HG02840 (cell line): Measurements from ENCODE around the gene HECW1.

Experiments used
- ATAC-seq: cut with Tn5 transposase; IDR thresholded peaks from one replicate; pipeline ENCODE4 v1.9.1; 2021; ENCODE audit warnings: mild to moderate bottlenecking, moderate library complexity, moderate number of reproducible peaks; ENCODE audit not compliant: unreplicated experiment, low FRiP score

HECW1 gene

DNA sequence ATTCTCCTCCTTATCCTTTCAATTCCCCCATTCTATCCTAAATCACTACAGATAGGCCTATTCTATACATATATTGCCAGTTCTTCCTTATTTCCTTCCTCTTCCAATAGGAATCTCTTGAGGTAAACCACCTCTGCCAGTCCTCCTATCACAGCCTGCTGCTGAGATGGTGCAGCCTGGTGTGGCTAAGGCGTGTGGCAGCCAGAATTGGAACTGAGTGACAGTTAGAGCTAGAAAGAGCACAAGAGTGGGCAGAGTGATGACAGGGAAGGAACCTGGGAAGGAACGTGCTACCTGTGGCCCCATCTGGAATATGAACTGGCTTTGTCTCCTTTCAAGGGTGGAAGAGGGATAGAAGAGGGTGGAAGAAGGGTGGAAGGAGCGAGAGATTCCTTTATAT lies 187.7 kb downstream of the HECW1 start:
- ATAC-seq, result no peak

GRCh38 chr7:43302211-43302711 lies 189.8 kb downstream of the HECW1 start:
- ATAC-seq, result no peak

DNA sequence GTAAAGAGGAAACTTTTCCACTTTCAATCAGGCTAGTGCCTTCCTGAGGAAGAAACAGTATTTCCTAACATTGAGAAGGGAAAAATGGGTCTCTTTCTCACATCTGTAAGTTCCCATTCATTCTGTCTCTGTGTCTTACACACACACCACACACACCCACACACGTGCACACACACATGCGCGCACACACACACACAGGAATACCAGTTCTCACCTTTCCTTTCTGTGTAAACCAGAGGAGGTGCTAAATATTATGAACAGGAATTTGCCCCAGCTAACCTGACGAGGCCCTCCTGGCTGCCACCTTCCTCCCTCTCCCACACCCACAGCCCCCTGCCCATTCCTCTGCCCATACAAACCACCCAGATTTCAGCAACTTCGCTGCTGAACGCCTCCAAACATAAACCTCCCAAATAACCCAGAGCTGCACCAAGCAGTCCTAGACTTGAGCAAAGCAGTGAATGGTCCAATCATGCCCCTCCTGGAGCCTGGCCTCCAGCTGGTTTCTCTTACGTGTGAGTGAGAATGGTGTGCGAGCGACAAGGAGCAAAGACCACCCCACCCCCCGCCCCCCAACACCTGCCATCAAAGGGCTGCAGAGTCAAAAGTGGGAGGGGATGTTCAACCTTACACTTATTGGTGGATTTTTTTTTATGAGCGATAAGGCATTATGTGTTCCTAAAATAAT lies 190.5 kb downstream of the HECW1 start:
- ATAC-seq, result no peak

DNA sequence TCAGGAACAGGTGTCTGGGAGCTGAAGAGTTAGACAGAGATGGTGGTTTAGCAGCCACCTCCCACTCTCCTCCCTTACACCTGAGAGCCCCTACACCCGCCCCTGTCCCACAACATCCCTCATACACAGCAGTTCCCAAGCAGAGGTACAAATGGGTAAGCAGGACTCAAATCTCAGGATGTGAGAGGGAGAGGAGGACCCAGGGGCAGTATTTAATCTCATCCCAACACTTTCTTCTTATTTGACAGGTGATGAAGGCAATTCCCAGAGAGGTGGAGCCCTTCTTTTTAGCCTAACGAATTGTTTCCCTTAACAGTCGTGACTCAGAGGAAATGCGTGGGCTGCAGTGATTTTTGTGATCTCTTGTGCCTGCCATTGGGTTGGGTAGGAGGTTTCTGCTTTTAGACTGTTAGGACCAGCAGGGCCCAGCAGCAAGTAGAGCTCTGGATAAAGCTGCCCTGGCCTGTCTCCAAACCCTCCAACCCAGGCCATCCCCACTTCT lies 191.3 kb downstream of the HECW1 start:
- no peak for ATAC-seq

DNA sequence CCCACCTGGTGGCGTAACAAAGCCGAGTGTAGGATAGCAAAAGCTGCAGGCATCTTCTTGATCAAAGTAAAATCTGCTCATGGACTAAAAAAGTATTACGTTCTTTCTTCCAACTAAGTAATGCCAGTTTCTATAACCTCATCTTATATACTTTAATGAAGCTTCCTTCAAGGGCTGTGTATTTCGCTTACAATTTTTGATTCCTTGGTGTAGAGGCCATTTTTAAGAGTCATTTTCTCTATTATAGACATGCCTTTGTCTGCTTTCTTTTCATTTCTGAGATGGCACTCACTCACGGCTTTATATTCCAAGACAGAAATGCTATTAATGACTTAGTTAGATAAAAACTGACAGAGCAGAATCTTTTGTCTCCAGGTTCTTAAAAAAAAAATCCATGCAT lies 194.0 kb downstream of the HECW1 start:
- no peak for ATAC-seq

DNA sequence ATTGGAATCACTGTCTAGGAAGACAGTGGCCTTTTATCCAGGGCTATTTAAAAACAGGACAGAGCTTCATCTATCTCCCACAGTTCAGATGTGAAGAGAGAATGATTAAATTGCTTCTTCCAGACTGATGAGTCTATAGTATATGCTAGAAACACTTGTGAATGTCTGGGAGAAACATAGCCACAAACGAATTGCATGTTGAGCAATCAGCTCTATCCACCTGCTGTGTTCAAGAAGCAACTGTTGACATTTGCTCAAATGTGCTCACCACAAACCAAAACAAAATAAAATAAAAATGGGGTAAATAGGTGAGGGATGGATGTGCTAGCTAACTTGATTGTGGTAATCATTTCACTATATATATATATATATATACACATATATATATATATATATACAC lies 195.1 kb downstream of the HECW1 start:
- no peak for ATAC-seq

- no peak for ATAC-seq
Measured at GRCh38 chr7:43308913-43309705, 196.7 kb downstream of the HECW1 start.

GRCh38 chr7:43309706-43310022 lies 197.2 kb downstream of the HECW1 start:
- no peak for ATAC-seq

GRCh38 chr7:43311052-43311451 lies 198.6 kb downstream of the HECW1 start:
- ATAC-seq, result no peak

GRCh38 chr7:43311694-43312093 lies 199.2 kb downstream of the HECW1 start:
- no peak for ATAC-seq

GRCh38 chr7:43313628-43314378 lies 201.4 kb downstream of the HECW1 start:
- ATAC-seq, result no peak

DNA sequence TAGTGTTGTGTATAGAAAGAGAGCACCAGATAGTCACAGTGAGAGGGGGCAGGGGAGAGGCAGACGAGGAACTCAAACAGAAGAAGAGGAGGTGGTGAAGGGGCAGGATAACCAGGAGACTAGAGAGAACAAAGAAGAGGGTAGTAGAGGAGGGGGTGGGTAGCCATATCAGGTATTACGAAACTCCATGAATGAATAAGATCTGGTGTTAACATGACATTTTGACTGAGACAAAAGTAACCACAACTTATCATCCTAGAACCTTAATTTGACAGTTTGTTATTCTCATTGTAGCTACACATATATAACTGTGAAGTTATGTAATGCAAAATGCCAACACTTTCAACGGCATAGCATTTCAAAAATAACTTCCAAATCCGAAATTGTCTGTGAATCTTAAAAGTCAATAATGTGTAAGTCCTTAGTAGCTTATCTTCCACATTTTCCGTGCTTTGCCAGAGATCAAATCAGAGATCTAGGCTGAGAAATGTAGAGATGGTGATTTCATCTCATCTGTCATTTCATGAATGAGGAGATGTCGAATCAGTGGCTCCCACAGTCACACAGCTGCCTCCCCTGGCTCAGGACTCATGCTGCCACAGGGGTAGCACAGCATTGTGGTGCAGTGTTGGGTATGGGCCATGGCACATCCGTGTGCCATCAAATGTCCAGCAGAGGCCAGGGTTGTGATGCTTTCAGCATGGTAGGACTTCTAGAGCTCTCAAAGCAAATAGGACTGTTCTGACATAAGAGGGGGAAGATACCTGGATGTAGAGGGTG lies 202.1 kb downstream of the HECW1 start:
- ATAC-seq, result no peak

GRCh38 chr7:43317075-43317474 lies 204.6 kb downstream of the HECW1 start:
- no peak for ATAC-seq

GRCh38 chr7:43318188-43318770 lies 205.8 kb downstream of the HECW1 start:
- no peak for ATAC-seq

GRCh38 chr7:43325595-43325994 lies 213.1 kb downstream of the HECW1 start:
- ATAC-seq, result no peak

DNA sequence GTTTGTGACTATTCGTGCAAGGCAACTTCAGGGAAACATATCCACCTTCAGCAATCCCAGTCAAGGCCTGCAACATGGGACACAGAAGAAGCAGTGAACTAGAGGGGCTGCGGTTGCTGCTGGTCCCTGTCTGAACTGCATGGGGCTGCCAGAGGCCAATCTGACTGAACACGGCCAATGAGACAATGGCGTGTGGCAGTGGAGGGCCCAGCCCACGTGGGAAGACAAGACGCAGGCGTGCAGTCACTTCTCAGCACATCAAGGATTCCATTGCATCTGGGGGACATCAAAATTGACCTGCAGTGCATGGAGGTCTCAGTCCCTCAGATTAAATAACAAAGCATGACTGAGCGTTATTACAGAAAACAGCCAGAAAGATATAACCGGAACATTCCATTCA lies 215.9 kb downstream of the HECW1 start:
- no peak for ATAC-seq

DNA sequence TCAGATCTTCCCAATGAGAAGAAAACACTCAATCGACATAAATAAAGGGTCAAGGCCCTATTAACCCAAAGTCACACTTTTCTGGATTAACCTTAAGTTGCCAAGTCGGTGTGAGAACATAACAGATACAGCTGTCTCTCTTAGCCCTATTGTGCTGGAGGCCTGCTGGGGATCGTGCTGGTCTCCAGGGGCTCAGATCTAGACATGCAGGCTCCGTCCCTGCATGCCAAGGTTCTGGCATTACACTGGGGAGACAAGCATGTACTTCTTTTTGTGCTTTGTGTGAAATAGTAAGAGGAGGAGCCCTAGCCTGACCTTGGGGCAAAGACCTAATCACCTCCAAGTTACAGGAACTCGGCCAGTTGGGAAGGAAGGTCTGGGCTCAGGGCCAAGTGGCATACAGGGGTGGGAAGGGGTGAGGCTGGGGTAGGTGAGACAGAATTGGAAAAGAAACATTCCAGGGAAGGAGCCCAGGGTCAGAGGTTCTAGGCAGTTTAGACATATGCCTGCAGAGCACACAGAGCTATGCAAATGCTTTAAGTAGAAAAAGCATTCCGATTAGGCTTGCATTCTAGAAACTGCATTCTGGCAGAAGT lies 216.4 kb downstream of the HECW1 start:
- no peak for ATAC-seq

- ATAC-seq, result no peak
Measured at GRCh38 chr7:43332193-43332796, 219.8 kb downstream of the HECW1 start.

- no peak for ATAC-seq
Measured at GRCh38 chr7:43337191-43337590, 224.7 kb downstream of the HECW1 start.
